NK-92 treated with Interleukin-12 subunit alpha and Interleukin-12 subunit beta, amount 100 ng/mL, for 24 hours (cell line): ENCODE results near the gene CCL1.
A peak's percentile ranks its signal among the peaks of the same experiment; 100 is the strongest.

ENCODE experiments used
- DNase-seq: peaks from one replicate; lab custom pipeline; 2025; lab: John Stamatoyannopoulos, UW

Gene CCL1

GRCh38 chr17:34363183-34363661 is at the start of gene CCL1:
CCL1 (minus strand) TSS chr17:34363233; CDS start chr17:34363161, 72 bp downstream.
- no peak for DNase-seq

- DNase-seq, result no peak
Measured at GRCh38 chr17:34412534-34412933, 49.5 kb upstream of the CCL1 start.

GRCh38 chr17:34411646-34412421 is 48.8 kb upstream of the CCL1 start:
- no peak for DNase-seq

DNA sequence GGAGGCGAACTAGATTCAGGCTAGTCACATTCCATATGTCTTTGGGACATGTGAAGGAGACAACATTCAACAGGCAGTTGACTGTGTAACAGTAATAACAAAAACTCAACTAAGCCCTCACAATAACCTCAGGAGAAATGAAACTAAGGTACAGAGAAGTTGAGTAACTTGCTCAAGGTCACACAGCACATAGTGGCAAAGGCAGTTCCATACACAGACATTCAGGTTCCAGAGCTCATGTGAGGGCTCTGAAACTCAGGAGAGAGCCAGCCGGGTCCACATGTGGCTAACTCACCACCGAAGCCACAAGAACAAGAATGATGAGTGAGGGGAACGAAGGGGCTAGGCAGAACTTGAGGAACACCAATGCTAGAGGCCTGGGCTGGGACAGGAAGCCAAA is 46.3 kb upstream of the CCL1 start:
- no peak for DNase-seq

GRCh38 chr17:34408439-34408838 is 45.4 kb upstream of the CCL1 start:
- DNase-seq, result no peak

DNA sequence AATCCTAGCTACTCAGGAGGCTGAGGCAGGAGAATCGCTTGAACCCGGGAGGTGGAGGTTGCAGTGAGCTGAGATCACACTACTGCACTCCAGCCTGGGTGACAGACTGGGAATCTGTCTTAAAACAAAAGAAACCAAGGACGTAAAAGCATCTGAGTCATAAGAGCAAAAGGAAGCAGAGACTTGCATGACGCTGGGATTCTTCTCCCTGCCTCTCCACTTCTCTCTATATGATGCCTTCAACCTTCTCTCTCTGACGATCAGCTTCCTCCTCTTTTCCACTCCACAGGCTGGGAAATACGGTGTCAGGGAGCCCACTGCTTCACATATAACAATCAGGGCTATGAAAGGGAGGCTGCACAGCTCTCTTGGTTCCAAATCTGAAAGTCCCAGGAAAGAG is 43.2 kb upstream of the CCL1 start:
- DNase-seq, result no peak

- DNase-seq, result no peak
Measured at GRCh38 chr17:34403006-34403405, 40.0 kb upstream of the CCL1 start.

DNA sequence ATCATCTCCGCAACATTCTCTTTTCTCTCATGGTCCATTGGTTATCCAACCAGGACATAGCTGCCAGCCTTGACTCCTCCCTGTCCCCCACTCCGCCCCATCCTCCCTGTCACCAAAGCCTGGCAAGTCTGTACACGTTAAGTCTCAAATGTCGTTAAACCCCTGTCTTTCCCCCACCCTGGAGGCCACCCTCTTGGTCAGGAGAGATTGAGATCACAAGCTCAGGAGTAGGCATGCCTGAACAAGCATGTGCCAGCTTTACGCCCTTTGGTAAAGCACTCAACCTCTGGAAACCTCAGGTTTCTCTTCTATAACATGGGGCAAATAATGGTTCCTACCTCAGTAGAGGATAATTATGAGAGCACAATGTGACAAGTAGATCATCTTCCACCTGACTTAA is 38.1 kb upstream of the CCL1 start:
- no peak for DNase-seq

- DNase-seq, result no peak
Measured at GRCh38 chr17:34400301-34400931, 37.4 kb upstream of the CCL1 start.

- DNase-seq, result no peak
Measured at GRCh38 chr17:34399725-34400124, 36.7 kb upstream of the CCL1 start.

- no peak for DNase-seq
Measured at GRCh38 chr17:34398990-34399389, 36.0 kb upstream of the CCL1 start.

GRCh38 chr17:34397265-34397664 is 34.2 kb upstream of the CCL1 start:
- DNase-seq, result no peak

- no peak for DNase-seq
Measured at GRCh38 chr17:34393401-34393800, 30.4 kb upstream of the CCL1 start.

DNA sequence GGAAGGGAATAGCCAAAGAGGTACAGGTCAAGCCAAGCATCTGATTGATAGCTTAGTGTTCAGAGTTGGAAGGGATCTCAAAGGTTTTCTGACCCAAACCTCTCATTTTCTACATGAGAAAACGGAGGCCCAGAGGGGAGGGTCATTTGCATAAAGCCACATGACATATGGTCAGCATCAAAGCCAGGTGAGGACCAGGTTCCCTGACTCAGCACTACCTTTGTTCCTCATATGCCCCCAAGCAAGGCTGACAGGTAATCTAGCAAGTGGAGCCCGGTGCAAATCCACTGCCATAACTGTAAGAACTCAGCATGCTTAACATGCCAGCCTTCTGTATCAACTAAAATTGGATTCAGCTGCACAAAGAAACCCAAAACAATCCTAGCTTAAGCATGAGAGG is 28.2 kb upstream of the CCL1 start:
- DNase-seq, result no peak

- no peak for DNase-seq
Measured at GRCh38 chr17:34390649-34391048, 27.6 kb upstream of the CCL1 start.

GRCh38 chr17:34389126-34389750 is 26.2 kb upstream of the CCL1 start:
- no peak for DNase-seq

- no peak for DNase-seq
Measured at GRCh38 chr17:34387566-34387965, 24.5 kb upstream of the CCL1 start.

GRCh38 chr17:34386697-34387550 is 23.9 kb upstream of the CCL1 start:
- DNase-seq, result peak; percentile 7

DNA sequence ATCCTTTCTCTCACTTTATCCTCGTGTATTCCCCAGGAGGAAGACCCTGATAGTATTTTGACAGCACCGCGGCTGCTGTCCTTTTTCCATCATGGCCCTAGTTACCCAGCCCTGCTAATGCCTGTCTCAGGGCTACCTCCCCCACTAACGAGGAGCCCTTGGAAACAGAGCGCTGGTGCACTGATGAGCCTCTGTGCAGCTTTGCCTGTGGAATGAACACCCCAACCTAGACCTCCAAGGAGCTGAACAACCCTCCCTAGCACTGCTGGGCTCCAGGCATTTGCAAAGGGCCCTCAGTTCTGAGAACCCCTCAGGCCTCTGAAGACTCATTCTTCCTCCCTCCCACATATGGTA is 23.3 kb upstream of the CCL1 start:
- DNase-seq, result no peak

DNA sequence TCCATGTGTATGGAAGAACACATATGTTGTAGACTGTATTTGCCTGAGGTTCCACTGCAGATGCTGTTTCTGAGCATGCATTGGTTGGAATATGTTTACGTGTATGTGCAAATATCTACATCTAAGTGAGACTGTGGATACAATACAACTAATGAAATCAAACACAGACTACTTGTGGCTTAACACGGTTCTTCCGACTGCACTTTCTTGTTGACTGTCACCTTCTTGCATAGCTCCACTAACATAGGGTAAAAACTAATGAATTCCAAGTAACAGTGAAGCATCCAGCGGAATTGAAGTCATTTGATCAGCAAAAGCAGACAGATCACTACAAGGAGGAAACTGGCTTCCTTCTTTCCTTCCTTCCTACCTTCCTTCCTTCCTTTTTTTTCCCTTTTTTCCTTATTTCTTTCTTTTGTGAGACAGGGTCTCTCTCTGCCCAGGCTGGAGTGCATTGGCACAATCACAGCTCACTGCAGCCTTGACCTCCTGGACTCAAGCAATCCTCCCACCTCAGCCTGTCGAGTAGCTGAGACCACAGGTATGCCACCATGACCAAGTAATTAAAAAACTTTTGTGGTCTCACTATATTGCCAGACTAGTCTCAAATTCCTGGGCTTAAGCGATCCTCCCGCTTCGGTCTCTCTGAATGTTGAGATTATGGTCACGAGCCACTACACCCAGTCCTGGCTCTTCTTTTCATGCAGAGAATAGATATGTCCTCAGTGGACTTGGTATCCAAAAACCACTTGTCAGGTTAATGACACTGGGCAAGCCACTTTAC is 22.0 kb upstream of the CCL1 start:
- no peak for DNase-seq

DNA sequence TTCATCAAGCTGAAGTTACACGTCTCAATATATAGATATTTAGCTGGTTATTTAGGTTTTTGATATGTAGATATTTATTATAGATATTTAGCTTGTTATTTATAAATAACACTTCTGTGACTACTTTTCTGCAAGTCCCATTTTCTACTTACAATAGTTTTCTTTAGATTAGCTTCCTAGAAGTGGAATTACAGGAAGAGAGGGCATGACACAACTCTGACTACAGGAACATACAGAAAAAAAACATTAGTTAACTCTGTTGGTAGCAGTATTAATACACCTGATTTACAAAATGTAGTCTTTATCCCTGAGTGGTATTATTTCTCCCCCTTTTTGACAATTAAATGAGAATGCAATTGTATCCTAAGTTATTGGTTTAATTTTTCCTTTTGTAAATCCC is 21.2 kb upstream of the CCL1 start:
- DNase-seq, result no peak

- no peak for DNase-seq
Measured at GRCh38 chr17:34383216-34383615, 20.2 kb upstream of the CCL1 start.
